NCI-H510A (cell line): ENCODE measurements around the gene USH2A.

Source experiments
- DNase-seq: peaks from one replicate; lab custom pipeline; 2025; lab: John Stamatoyannopoulos, UW

The USH2A gene

GRCh38 chr1:216422821-216423520 lies at the start of gene USH2A:
Gene USH2A, minus strand, starts transcription at chr1:216423448. Its CDS starts 1,112 bp downstream, at chr1:216422336.
- peak; percentile 84 for DNase-seq

- DNase-seq: no peak
These were observed 43.0 kb upstream of the USH2A start for GRCh38 chr1:216466162-216466801.

GRCh38 chr1:216464489-216464888 lies 41.2 kb upstream of the USH2A start:
- no peak for DNase-seq

- no peak for DNase-seq
These were observed 39.0 kb upstream of the USH2A start for GRCh38 chr1:216462066-216462775.

- no peak for DNase-seq
These were observed 38.2 kb upstream of the USH2A start for GRCh38 chr1:216461466-216461865.

- DNase-seq: no peak
These were observed 36.5 kb upstream of the USH2A start for GRCh38 chr1:216459651-216460207.

GRCh38 chr1:216458812-216459211 lies 35.6 kb upstream of the USH2A start:
- no peak for DNase-seq

- DNase-seq: no peak
These were observed 34.1 kb upstream of the USH2A start for GRCh38 chr1:216457356-216457755.

- no peak for DNase-seq
These were observed 33.4 kb upstream of the USH2A start for GRCh38 chr1:216456682-216457081.

GRCh38 chr1:216453777-216454176 lies 30.5 kb upstream of the USH2A start:
- no peak for DNase-seq

- DNase-seq: no peak
These were observed 27.0 kb upstream of the USH2A start for GRCh38 chr1:216450227-216450626.

- DNase-seq: no peak
These were observed 24.8 kb upstream of the USH2A start for GRCh38 chr1:216448011-216448510.

- DNase-seq: no peak
These were observed 14.4 kb upstream of the USH2A start for GRCh38 chr1:216437603-216438002.

GRCh38 chr1:216434232-216434631 lies 11.0 kb upstream of the USH2A start:
- no peak for DNase-seq

- no peak for DNase-seq
These were observed 9.9 kb upstream of the USH2A start for GRCh38 chr1:216433175-216433574.

- peak; percentile 4 for DNase-seq
These were observed 7.5 kb upstream of the USH2A start for GRCh38 chr1:216430744-216431143.

GRCh38 chr1:216425577-216425976 lies 2.3 kb upstream of the USH2A start:
- DNase-seq: no peak

- DNase-seq: no peak
These were observed 2.5 kb downstream of the USH2A start for GRCh38 chr1:216420746-216421145.

GRCh38 chr1:216420263-216420662 lies 3.0 kb downstream of the USH2A start:
- DNase-seq: no peak

- no peak for DNase-seq
These were observed 6.8 kb downstream of the USH2A start for GRCh38 chr1:216416488-216416887.

- no peak for DNase-seq
These were observed 13.2 kb downstream of the USH2A start for GRCh38 chr1:216410026-216410425.

GRCh38 chr1:216390956-216391355 lies 32.3 kb downstream of the USH2A start:
- DNase-seq: no peak

- DNase-seq: no peak
These were observed 33.5 kb downstream of the USH2A start for GRCh38 chr1:216389774-216390173.
